Measurements from ENCODE around the gene NEURL3.

DNA sequence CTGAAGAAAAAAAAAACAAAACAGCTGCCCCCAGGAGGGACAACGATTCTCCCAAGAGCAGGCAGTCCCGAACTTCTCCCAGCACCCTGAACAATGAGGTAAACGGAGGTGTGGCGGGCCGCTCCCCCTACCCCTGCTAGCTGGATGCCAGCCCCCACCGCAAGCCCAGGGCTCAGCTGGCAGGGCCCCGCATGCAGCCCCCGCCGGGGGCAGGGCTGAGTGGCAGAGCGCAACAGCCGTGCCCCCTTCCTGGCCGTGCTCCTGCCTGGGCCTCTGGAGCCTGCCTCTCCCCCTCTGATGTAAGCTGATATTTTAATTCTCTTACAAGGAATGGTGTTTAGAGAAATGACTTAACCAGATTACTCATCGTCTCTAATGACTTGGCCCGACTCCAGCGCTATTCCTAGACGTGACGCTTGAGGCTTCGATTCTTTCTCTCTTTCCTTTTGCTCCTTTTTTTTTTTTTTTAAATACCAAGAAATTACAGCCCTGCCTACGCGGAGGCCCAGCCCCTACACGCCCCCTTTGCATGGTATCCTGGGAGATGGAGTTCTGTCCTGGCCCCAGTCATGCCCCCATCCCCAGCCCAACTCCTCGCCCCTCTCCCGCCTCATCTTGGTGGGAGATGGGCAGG is 26.8 kb upstream of the NEURL3 start:
- peak; percentile 28; the same call in 1 of the 2 replicates for TF ChIP-seq POLR2A (IDR thresholded peaks at IDR 0.05; ENCODE audit: low read depth, low read length)
- no peak for TF ChIP-seq NFE2L2 (IDR thresholded peaks at IDR 0.05; ENCODE audit: low read depth, low read length)
- TF ChIP-seq CEBPB (IDR thresholded peaks at IDR 0.05; ENCODE audit: low read depth, low read length), result peak; percentile 71
- TF ChIP-seq, protein P1, sequence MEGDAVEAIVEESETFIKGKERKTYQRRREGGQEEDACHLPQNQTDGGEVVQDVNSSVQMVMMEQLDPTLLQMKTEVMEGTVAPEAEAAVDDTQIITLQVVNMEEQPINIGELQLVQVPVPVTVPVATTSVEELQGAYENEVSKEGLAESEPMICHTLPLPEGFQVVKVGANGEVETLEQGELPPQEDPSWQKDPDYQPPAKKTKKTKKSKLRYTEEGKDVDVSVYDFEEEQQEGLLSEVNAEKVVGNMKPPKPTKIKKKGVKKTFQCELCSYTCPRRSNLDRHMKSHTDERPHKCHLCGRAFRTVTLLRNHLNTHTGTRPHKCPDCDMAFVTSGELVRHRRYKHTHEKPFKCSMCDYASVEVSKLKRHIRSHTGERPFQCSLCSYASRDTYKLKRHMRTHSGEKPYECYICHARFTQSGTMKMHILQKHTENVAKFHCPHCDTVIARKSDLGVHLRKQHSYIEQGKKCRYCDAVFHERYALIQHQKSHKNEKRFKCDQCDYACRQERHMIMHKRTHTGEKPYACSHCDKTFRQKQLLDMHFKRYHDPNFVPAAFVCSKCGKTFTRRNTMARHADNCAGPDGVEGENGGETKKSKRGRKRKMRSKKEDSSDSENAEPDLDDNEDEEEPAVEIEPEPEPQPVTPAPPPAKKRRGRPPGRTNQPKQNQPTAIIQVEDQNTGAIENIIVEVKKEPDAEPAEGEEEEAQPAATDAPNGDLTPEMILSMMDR (conservative IDR thresholded peaks at IDR 0.05; ENCODE audit: low read depth, low read length), result no peak
- TF ChIP-seq MAFK (IDR thresholded peaks at IDR 0.05; ENCODE audit: low read depth, low read length), result no peak
- TF ChIP-seq BHLHE40 (IDR thresholded peaks at IDR 0.05; ENCODE audit: low read depth, low read length), result peak; percentile 57
- TF ChIP-seq, protein P2, sequence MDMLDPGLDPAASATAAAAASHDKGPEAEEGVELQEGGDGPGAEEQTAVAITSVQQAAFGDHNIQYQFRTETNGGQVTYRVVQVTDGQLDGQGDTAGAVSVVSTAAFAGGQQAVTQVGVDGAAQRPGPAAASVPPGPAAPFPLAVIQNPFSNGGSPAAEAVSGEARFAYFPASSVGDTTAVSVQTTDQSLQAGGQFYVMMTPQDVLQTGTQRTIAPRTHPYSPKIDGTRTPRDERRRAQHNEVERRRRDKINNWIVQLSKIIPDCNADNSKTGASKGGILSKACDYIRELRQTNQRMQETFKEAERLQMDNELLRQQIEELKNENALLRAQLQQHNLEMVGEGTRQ (IDR thresholded peaks at IDR 0.05; ENCODE audit: low read depth, low read length), result no peak
- TF ChIP-seq, protein P3, sequence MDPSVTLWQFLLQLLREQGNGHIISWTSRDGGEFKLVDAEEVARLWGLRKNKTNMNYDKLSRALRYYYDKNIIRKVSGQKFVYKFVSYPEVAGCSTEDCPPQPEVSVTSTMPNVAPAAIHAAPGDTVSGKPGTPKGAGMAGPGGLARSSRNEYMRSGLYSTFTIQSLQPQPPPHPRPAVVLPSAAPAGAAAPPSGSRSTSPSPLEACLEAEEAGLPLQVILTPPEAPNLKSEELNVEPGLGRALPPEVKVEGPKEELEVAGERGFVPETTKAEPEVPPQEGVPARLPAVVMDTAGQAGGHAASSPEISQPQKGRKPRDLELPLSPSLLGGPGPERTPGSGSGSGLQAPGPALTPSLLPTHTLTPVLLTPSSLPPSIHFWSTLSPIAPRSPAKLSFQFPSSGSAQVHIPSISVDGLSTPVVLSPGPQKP (IDR thresholded peaks at IDR 0.05; ENCODE audit: borderline replicate concordance, low read depth, low read length), result no peak
- no peak for TF ChIP-seq CHD1 (IDR thresholded peaks at IDR 0.05; ENCODE audit: low read depth, low read length)
- no peak for TF ChIP-seq RCOR1 (IDR thresholded peaks at IDR 0.05; ENCODE audit: insufficient replicate concordance, low read length)
- no peak for TF ChIP-seq MXI1 (IDR thresholded peaks at IDR 0.05; ENCODE audit: borderline replicate concordance, low read depth, low read length)
- TF ChIP-seq FOS (IDR thresholded peaks at IDR 0.05; ENCODE audit: low read depth, low read length), result peak; percentile 87
- TF ChIP-seq RAD21 (IDR thresholded peaks at IDR 0.05; ENCODE audit: low read length), result no peak
